Measurements from ENCODE around the gene CALD1. TPM values are rescaled to one million over a fixed set of nuclear protein-coding genes. Genes with fewer than 3 reads are reported as not detected.

CALD1 gene
- total RNA-seq, 1 donor from 2014 or later: 61.8 TPM

GRCh38 chr7:134986363-134987251 is 207.2 kb downstream of the CALD1 start, which contains the start of gene AGBL3:
Gene AGBL3, plus strand, starts transcription at chr7:134986508. Its CDS starts 1,426 bp downstream, at chr7:134987934.
- peak within 1 kb of the TSS; percentile 92 for H3K27ac Mint-ChIP-seq (ENCODE audit: unreplicated experiment)
- peaks cover 2% of the 10 kb centered on the region for H3K9me3 Mint-ChIP-seq (ENCODE audit: unreplicated experiment)
- DNase-seq: peak; percentile 98
- TF ChIP-seq CTCF (IDR thresholded peaks at IDR 0.05; ENCODE audit: partially characterized antibody, unreplicated experiment): peak; percentile 43
- H3K4me1 Mint-ChIP-seq (ENCODE audit: low read depth, unreplicated experiment): no peaks in the 10 kb centered on the region
- peak within 1 kb of the TSS; percentile 96 for H3K4me3 Mint-ChIP-seq (ENCODE audit: unreplicated experiment)
- peaks cover 2% of the 10 kb centered on the region for H3K27me3 Mint-ChIP-seq (ENCODE audit: unreplicated experiment)
- H3K36me3 Mint-ChIP-seq (ENCODE audit: unreplicated experiment): no peaks in the 10 kb centered on the region

- Mint-ChIP-seq H3K27ac (ENCODE audit: unreplicated experiment) (no peak overlapping the region), H3K27me3 (ENCODE audit: unreplicated experiment) (peaks cover 2% of the 10 kb centered on the region), H3K36me3 (ENCODE audit: unreplicated experiment) (no peaks in the 10 kb centered on the region), H3K4me3 (ENCODE audit: unreplicated experiment) (no peak overlapping the region), H3K9me3 (ENCODE audit: unreplicated experiment) (peaks cover 2% of the 10 kb centered on the region), H3K4me1 (ENCODE audit: low read depth, unreplicated experiment) (no peaks in the 10 kb centered on the region)
- no peak for DNase-seq
- TF ChIP-seq CTCF (IDR thresholded peaks at IDR 0.05; ENCODE audit: partially characterized antibody, unreplicated experiment): no peak
These were observed 208.7 kb downstream of the CALD1 start for GRCh38 chr7:134988161-134988560.

- Mint-ChIP-seq H3K4me3 (ENCODE audit: unreplicated experiment) (no peak overlapping the region), H3K27me3 (ENCODE audit: unreplicated experiment) (no peaks in the 10 kb centered on the region), H3K4me1 (ENCODE audit: low read depth, unreplicated experiment) (no peaks in the 10 kb centered on the region), H3K9me3 (ENCODE audit: unreplicated experiment) (no peaks in the 10 kb centered on the region), H3K27ac (ENCODE audit: unreplicated experiment) (no peak overlapping the region), H3K36me3 (ENCODE audit: unreplicated experiment) (no peaks in the 10 kb centered on the region)
- DNase-seq: no peak
- TF ChIP-seq CTCF (IDR thresholded peaks at IDR 0.05; ENCODE audit: partially characterized antibody, unreplicated experiment): no peak
These were observed 212.3 kb downstream of the CALD1 start for GRCh38 chr7:134991469-134992339.

- H3K9me3 Mint-ChIP-seq (ENCODE audit: unreplicated experiment): no peaks in the 10 kb centered on the region
- no peaks in the 10 kb centered on the region for H3K36me3 Mint-ChIP-seq (ENCODE audit: unreplicated experiment)
- DNase-seq: no peak
- no peak overlapping the region for H3K27ac Mint-ChIP-seq (ENCODE audit: unreplicated experiment)
- no peak for TF ChIP-seq CTCF (IDR thresholded peaks at IDR 0.05; ENCODE audit: partially characterized antibody, unreplicated experiment)
- H3K27me3 Mint-ChIP-seq (ENCODE audit: unreplicated experiment): no peaks in the 10 kb centered on the region
- H3K4me3 Mint-ChIP-seq (ENCODE audit: unreplicated experiment): no peak overlapping the region
- no peaks in the 10 kb centered on the region for H3K4me1 Mint-ChIP-seq (ENCODE audit: low read depth, unreplicated experiment)
These were observed 213.3 kb downstream of the CALD1 start for GRCh38 chr7:134992626-134993179.

All from glutamatergic neuron (in vitro differentiated cells).